OCI-LY7 (cell line): Measurements from ENCODE around the gene STAB1. TPM values are rescaled to one million over a fixed set of nuclear protein-coding genes. Genes with fewer than 3 reads are reported as not detected.

Experiments
- BruUV-seq: library from RNA; stranded (reverse); fragments of 400-500 nt; replicated peaks from 2 replicates; lab custom pipeline; 2021; lab: Mats Ljungman, UMichigan
- CTCF ChIA-PET: fragments of 300-600 bp; sonication (Branson Sonifier 250); formaldehyde crosslinking; loops from one replicate; lab custom pipeline; 2022; ENCODE audit warnings: antibody characterized with exemption; ENCODE audit not compliant: unreplicated experiment; lab: Charles Lee
- POLR2A ChIA-PET: fragments of 300-600 bp; sonication (Branson Sonifier 250); formaldehyde crosslinking; loops from one replicate; lab custom pipeline; 2022; ENCODE audit warnings: antibody characterized with exemption; lab: Charles Lee
- DNase-seq: peaks from one replicate; pipeline ENCODE4 v3.0.0-alpha.2; 2015; ENCODE audit warnings: low spot score
- H2AFZ ChIP-seq: fragments of 200-600 bp; sonication (generic), shearing (Covaris generic); 2 replicates; pipeline ENCODE4 v1.6.1; 2014; ENCODE audit warnings: mild to moderate bottlenecking, antibody characterized with exemption, low read length, moderate library complexity
- H3K27ac ChIP-seq: fragments of 200-600 bp; sonication (generic); 2 replicates; pipeline ENCODE4 v1.5.1; 2014; ENCODE audit warnings: mixed run types, low read depth, mild to moderate bottlenecking, moderate library complexity, low read length, inconsistent platforms; ENCODE audit not compliant: poor library complexity, severe bottlenecking
- H3K36me3 ChIP-seq: fragments of 200-600 bp; sonication (generic); 2 replicates; pipeline ENCODE4 v1.6.1; 2014; ENCODE audit warnings: mild to moderate bottlenecking, antibody characterized with exemption, low read length, moderate library complexity, mixed read lengths; ENCODE audit not compliant: insufficient read depth
- H3K4me1 ChIP-seq: fragments of 200-600 bp; sonication (generic); 2 replicates; pipeline ENCODE4 v1.5.1; 2014; ENCODE audit warnings: mild to moderate bottlenecking, low read length; ENCODE audit not compliant: insufficient read depth, poor library complexity, severe bottlenecking
- H3K4me2 ChIP-seq: fragments of 200-600 bp; sonication (generic); 2 replicates; pipeline ENCODE4 v1.6.1; 2014; ENCODE audit warnings: mild to moderate bottlenecking, low read length
- H3K4me3 ChIP-seq: fragments of 200-600 bp; sonication (generic); 2 replicates; pipeline ENCODE4 v1.5.1; 2014; ENCODE audit warnings: mild to moderate bottlenecking, low read depth, low read length; ENCODE audit not compliant: poor library complexity, severe bottlenecking
- H3K79me2 ChIP-seq: fragments of 200-600 bp; sonication (generic); 2 replicates; pipeline ENCODE4 v1.6.1; 2016; ENCODE audit warnings: low read depth, mild to moderate bottlenecking, low read length, moderate library complexity, mixed read lengths; ENCODE audit not compliant: insufficient read depth
- H3K9me2 ChIP-seq: fragments of 200-600 bp; sonication (generic); 2 replicates; pipeline ENCODE4 v1.6.1; 2016; ENCODE audit warnings: mild to moderate bottlenecking, low read length, mixed read lengths; ENCODE audit not compliant: insufficient read depth
- H3K9me3 ChIP-seq: fragments of 200-600 bp; sonication (generic); 2 replicates; pipeline ENCODE4 v1.6.1; 2014; ENCODE audit warnings: mild to moderate bottlenecking, mixed run types, low read length, mixed read lengths
- H4K20me1 ChIP-seq: fragments of 200-600 bp; sonication (generic); 2 replicates; pipeline ENCODE4 v1.6.1; 2014; ENCODE audit warnings: mild to moderate bottlenecking, antibody characterized with exemption, low read length, moderate library complexity, mixed read lengths; ENCODE audit not compliant: insufficient read depth
- EZH2phosphoT487 ChIP-seq: fragments of 200-600 bp; sonication (generic); IDR thresholded peaks from 2 replicates; pipeline ENCODE4 v1.6.1; 2018; ENCODE audit warnings: low read depth, borderline replicate concordance, mild to moderate bottlenecking, mixed run types, antibody characterized with exemption, low read length, moderate library complexity, mixed read lengths
- intact Hi-C: fragments of 100-400 bp; cut with micrococcal nuclease; formaldehyde crosslinking; loops from one replicate; pipeline ENCODE4 v1.10.0; 2022; ENCODE audit not compliant: unreplicated experiment
- total RNA-seq, 2 experiments: library from RNA; depleted of rRNA in 1 of 2; stranded (reverse); fragments of >200 nt in 1 of 2; shearing (Covaris generic) in 1 of 2; gene quantifications; 2 replicates each; pipeline ENCODE4 v1.2.3, GENCODE V29; 2014 to 2022
- TF ChIP-seq, protein P1 (sequence below): fragments of 200-600 bp; sonication (generic); conservative IDR thresholded peaks from 2 replicates; pipeline ENCODE4 v1.5.1; 2014; ENCODE audit warnings: mild to moderate bottlenecking, antibody characterized with exemption, low read length, moderate library complexity, mixed read lengths

Gene STAB1
- total RNA-seq, 2 experiments from 2014 or later, result not detected

DNA sequence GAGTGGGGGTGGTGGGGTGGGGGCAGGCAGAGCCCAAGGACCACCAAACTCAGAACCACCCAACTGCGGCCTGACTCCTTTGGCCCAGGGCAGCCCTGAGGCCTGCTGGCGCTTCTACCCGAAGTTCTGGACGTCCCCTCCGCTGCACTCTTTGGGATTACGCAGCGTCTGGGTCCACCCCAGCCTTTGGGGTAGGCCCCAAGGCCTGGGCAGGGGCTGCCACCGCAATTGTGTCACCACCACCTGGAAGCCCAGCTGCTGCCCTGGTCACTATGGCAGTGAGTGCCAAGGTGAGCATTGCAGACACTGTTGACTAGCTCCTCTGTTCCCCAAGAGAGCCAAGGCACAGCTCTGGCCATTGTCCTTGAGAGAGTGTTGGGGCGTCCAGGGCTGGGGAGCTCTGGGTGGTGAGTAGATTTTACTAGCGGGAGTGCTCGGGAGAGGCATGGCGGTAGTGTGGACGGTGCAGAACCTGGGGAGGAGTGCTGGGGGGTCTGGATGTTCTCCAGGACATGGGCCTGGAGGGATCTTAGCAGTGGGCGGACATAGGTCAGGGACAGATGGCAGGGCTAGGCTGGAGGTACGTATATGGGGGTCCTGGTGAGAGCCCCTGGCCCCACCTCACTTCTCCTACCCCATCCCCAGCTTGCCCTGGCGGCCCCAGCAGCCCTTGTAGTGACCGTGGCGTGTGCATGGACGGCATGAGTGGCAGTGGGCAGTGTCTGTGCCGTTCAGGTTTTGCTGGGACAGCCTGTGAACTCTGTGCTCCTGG is 25.8 kb downstream of the STAB1 start:
- no peak overlapping the region for H3K27ac ChIP-seq
- no peaks in the 10 kb centered on the region for H4K20me1 ChIP-seq
- no peaks in the 10 kb centered on the region for H3K9me3 ChIP-seq
- no peak for DNase-seq
- POLR2A ChIA-PET, result no interaction called here
- H3K4me1 ChIP-seq, result no peaks in the 10 kb centered on the region
- no peak overlapping the region for H3K4me2 ChIP-seq
- no peaks in the 10 kb centered on the region for H3K79me2 ChIP-seq
- CTCF ChIA-PET, result no interaction called here
- H3K4me3 ChIP-seq, result no peak overlapping the region
- no peaks in the 10 kb centered on the region for H3K9me2 ChIP-seq
- peaks cover 10% of the 10 kb centered on the region; the same call in 1 of the 2 replicates for H3K36me3 ChIP-seq
- TF ChIP-seq EZH2phosphoT487, result no peak
- TF ChIP-seq, protein P1, sequence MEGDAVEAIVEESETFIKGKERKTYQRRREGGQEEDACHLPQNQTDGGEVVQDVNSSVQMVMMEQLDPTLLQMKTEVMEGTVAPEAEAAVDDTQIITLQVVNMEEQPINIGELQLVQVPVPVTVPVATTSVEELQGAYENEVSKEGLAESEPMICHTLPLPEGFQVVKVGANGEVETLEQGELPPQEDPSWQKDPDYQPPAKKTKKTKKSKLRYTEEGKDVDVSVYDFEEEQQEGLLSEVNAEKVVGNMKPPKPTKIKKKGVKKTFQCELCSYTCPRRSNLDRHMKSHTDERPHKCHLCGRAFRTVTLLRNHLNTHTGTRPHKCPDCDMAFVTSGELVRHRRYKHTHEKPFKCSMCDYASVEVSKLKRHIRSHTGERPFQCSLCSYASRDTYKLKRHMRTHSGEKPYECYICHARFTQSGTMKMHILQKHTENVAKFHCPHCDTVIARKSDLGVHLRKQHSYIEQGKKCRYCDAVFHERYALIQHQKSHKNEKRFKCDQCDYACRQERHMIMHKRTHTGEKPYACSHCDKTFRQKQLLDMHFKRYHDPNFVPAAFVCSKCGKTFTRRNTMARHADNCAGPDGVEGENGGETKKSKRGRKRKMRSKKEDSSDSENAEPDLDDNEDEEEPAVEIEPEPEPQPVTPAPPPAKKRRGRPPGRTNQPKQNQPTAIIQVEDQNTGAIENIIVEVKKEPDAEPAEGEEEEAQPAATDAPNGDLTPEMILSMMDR, result no peak
- intact Hi-C loops, result no loop called here
- no TSS peak for BruUV-seq
- H2AFZ ChIP-seq, result no peak overlapping the region

DNA sequence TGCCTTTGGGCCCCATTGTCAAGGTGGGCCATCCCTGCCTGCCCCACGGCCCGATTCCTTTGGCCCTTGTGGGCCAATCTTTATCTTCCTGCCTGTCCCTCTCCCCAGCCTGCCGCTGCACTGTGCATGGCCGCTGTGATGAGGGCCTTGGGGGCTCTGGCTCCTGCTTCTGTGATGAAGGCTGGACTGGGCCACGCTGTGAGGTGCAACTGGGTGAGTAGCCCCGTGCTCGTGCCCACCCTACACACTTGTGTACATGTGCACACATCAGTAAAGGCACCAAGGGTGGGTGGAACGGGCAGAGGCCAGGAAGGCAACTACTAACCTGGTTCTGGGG is 26.3 kb downstream of the STAB1 start:
- TF ChIP-seq, protein P1, result no peak
- TF ChIP-seq EZH2phosphoT487, result no peak
- Histone ChIP-seq H3K27ac (no peak overlapping the region), H4K20me1 (no peaks in the 10 kb centered on the region), H3K36me3 (peaks cover 15% of the 10 kb centered on the region; the same call in 1 of the 2 replicates), H3K4me2 (no peak overlapping the region), H3K9me2 (no peaks in the 10 kb centered on the region), H3K9me3 (no peaks in the 10 kb centered on the region), H2AFZ (no peak overlapping the region), H3K4me1 (no peaks in the 10 kb centered on the region), H3K79me2 (no peaks in the 10 kb centered on the region), H3K4me3 (no peak overlapping the region)
- intact Hi-C loops, result no loop called here
- DNase-seq, result no peak
- no TSS peak for BruUV-seq
- ChIA-PET POLR2A (no interaction called here), CTCF (no interaction called here)
